Psoas muscle (tissue), 8 donors: Measurements from ENCODE around the gene SLC41A3. TPM values are rescaled to one million over a fixed set of nuclear protein-coding genes. Genes with fewer than 3 reads are reported as not detected.
A peak's percentile ranks its signal among the peaks of the same experiment; 100 is the strongest.

Experiments used
- ATAC-seq, 4 donors: fragments of 200-7000 bp; cut with Tn5 transposase; one replicate each; pipeline ENCODE4 v1.9.1; 2020; ENCODE audit warnings: moderate library complexity in 3 of 4, mild to moderate bottlenecking in 2 of 4
- DNase-seq, 2 donors: peaks; one replicate each; pipeline ENCODE4 v3.0.0-alpha.2; 2020
- H3K27ac ChIP-seq: fragments of 200-600 bp; one replicate; pipeline ENCODE4 v1.8.0; 2022
- H3K27me3 ChIP-seq, 3 donors: fragments of 200-600 bp in 1 of 3; one replicate each; pipeline versions ENCODE4 v1.6.1 to v1.8.0; 2013 to 2022; ENCODE audit warnings: low read length in 2 of 3, mild to moderate bottlenecking in 2 of 3, moderate library complexity in 1 of 3; ENCODE audit not compliant: insufficient read depth in 3 of 3
- H3K36me3 ChIP-seq, 2 donors: fragments of 200-600 bp in 1 of 2; one replicate each; pipeline versions ENCODE4 v1.6.1 to v1.8.0; 2013 to 2022; ENCODE audit warnings: low read depth in 1 of 2, mild to moderate bottlenecking in 1 of 2, moderate library complexity in 1 of 2; ENCODE audit not compliant: insufficient read depth in 1 of 2
- H3K4me1 ChIP-seq: fragments of 200-600 bp; one replicate; pipeline ENCODE4 v1.8.0; 2022
- H3K4me3 ChIP-seq: fragments of 200-600 bp; one replicate; pipeline ENCODE4 v1.8.0; 2022; ENCODE audit warnings: mild to moderate bottlenecking
- H3K9me3 ChIP-seq: fragments of 200-600 bp; one replicate; pipeline ENCODE4 v1.8.0; 2022
- CTCF ChIP-seq: fragments of 200-600 bp; IDR thresholded peaks from one replicate; pipeline ENCODE4 v1.8.0; 2022; ENCODE audit warnings: antibody characterized with exemption
- WGBS, 3 donors: extraction: QIAGEN DNeasy Blood & Tissue Kit; methylation state at CpG; one replicate each; pipeline versions ENCODE4 v1.1.6 to v1.1.7; 2013; 5-methylcytosine and 5-hydroxymethylcytosine counted together
- intact Hi-C, 2 donors: fragments of 100-400 bp; cut with DNase I; formaldehyde crosslinking; loops; one replicate each; pipeline versions ENCODE4 v1.11.0 to v1.14.2; 2022
- polyA plus RNA-seq, 3 donors: library from polyadenylated mRNA; stranded (reverse); fragments of 200-250 nt; gene quantifications; one replicate each; pipeline ENCODE4 v1.2.3, GENCODE V29; 2013
- total RNA-seq, 4 donors: library from RNA; stranded (reverse); fragmentation: NEBNext Ultra II Directional in 2 of 4; extraction: Animal tissue kit (Norgen Biotek cat#: 25700) in 2 of 4; gene quantifications; one replicate each; pipeline versions ENCODE4 v1.2.1 to v1.2.4, GENCODE V29; 2021 to 2023
- donor health status: healthy with polysubstance abuse.
- donor health status: DM: no; HTN: no; CAD: no; lungs with moderate emphysema.
- donor health status: Bipolar disorder and iron deficiency.
- donor health status: healthy.
- donor health status: DM: yes; HTN: yes; CAD: no.
- donor health status: DM: no; HTN: no; CAD: no.
- donor health status: DM: no; HTN: no; CAD: no.
- donor health status: DM: yes; HTN: yes; CAD: no.

Gene SLC41A3
- total and polyA plus RNA-seq, 7 donors, result 28.7 to 58.9 (median 37.5) TPM

- DNase-seq (no peak), ATAC-seq (no peak)
- Histone ChIP-seq H3K4me3 (no peak overlapping the region), H3K9me3 (no peaks in the 10 kb centered on the region), H3K27ac (no peak overlapping the region), H3K27me3 (no peaks in the 10 kb centered on the region), H3K36me3 (peaks cover 4 to 14% of the 10 kb centered on the region in 2 donors), H3K4me1 (peaks cover 28% of the 10 kb centered on the region)
- no peak for TF ChIP-seq CTCF
- WGBS, 3 donors, result 94 to 96% (median 95%) methylated on average over 1 of the region's 1 CpG
- intact Hi-C loops, result no loop called here
These were observed 30.4 kb downstream of the SLC41A3 start for GRCh38 chr3:126053513-126053912.

GRCh38 chr3:126052196-126053058 is 31.5 kb downstream of the SLC41A3 start:
- H3K4me3 ChIP-seq, result no peak overlapping the region
- intact Hi-C loops, result no loop called here

GRCh38 chr3:126051741-126052140 is 32.2 kb downstream of the SLC41A3 start:
- no peak for TF ChIP-seq CTCF

More at GRCh38 chr3:126052196-126053058, 31.5 kb downstream of the SLC41A3 start:
- 80 to 82% (median 81%) methylated on average over 16 of the region's 16 CpGs for WGBS, 3 donors
- Histone ChIP-seq H3K36me3 (peaks cover 4 to 16% of the 10 kb centered on the region in 2 donors), H3K4me1 (peaks cover 19% of the 10 kb centered on the region), H3K27me3 (no peaks in the 10 kb centered on the region), H3K9me3 (no peaks in the 10 kb centered on the region), H3K27ac (no peak overlapping the region)
- DNase-seq, result no peak
- ATAC-seq, result no peak
- TF ChIP-seq CTCF, result no peak

GRCh38 chr3:126051234-126051633 is 32.7 kb downstream of the SLC41A3 start:
- Histone ChIP-seq H3K4me3 (no peak overlapping the region), H3K4me1 (peaks cover 7% of the 10 kb centered on the region), H3K27ac (no peak overlapping the region), H3K27me3 (no peaks in the 10 kb centered on the region), H3K9me3 (no peaks in the 10 kb centered on the region), H3K36me3 (peaks cover 4 to 16% of the 10 kb centered on the region in 2 donors)
- 82 to 96% (median 92%) methylated on average over 8 of the region's 8 CpGs for WGBS, 3 donors
- no peak for TF ChIP-seq CTCF
- DNase-seq, result no peak
- ATAC-seq, result peak in 1 of 4 donors; percentile 46
- intact Hi-C loops, result no loop called here

More at GRCh38 chr3:126051741-126052140, 32.2 kb downstream of the SLC41A3 start:
- H3K4me3 ChIP-seq, result no peak overlapping the region
- 67 to 88% (median 76%) methylated on average over 4 of the region's 4 CpGs for WGBS, 3 donors
- H3K27ac ChIP-seq, result no peak overlapping the region
- DNase-seq (no peak), ATAC-seq (no peak)
- H3K9me3 ChIP-seq, result no peaks in the 10 kb centered on the region
- no peaks in the 10 kb centered on the region for H3K27me3 ChIP-seq
- H3K4me1 ChIP-seq, result peaks cover 12% of the 10 kb centered on the region
- H3K36me3 ChIP-seq, result peaks cover 4 to 16% of the 10 kb centered on the region in 2 donors
- intact Hi-C loops, result no loop called here
